GM18873 (cell line): Measurements from ENCODE around the gene EVPL.
"Not testable (repeated sequence)": the region's sequence is repeated elsewhere in the genome, so short reads cannot be mapped to it uniquely, and the experiment has no call there.

Experiments
- ATAC-seq: cut with Tn5 transposase; IDR thresholded peaks from one replicate; pipeline ENCODE4 v1.9.1; 2021; ENCODE audit warnings: mild to moderate bottlenecking, moderate library complexity, moderate number of reproducible peaks; ENCODE audit not compliant: unreplicated experiment, low FRiP score

Gene EVPL

GRCh38 chr17:75975187-75975586, 51.9 kb downstream of the EVPL start:
- ATAC-seq: not testable (repeated sequence)

- no peak for ATAC-seq
These were observed 56.5 kb downstream of the EVPL start for GRCh38 chr17:75970626-75971025.

- no peak for ATAC-seq
These were observed 57.0 kb downstream of the EVPL start for GRCh38 chr17:75970011-75970523.

GRCh38 chr17:75969044-75969443, 58.1 kb downstream of the EVPL start:
- ATAC-seq: not testable (repeated sequence)

GRCh38 chr17:75965468-75965867, 61.6 kb downstream of the EVPL start:
- no peak for ATAC-seq

GRCh38 chr17:75959839-75960511, 67.1 kb downstream of the EVPL start:
- no peak for ATAC-seq

- no peak for ATAC-seq
These were observed 67.9 kb downstream of the EVPL start for GRCh38 chr17:75959051-75959838.
